ENCODE results near the gene GTPBP4.

The GTPBP4 gene

GRCh38 chr10:949446-949845 is 38.8 kb upstream of the GTPBP4 start:
- DNase-seq (ENCODE audit: insufficient read length, low spot score) (no peak), FAIRE-seq (peak; percentile 85)
- TF ChIP-seq POLR2AphosphoS5 (IDR thresholded peaks at IDR 0.05; ENCODE audit: low read depth, low read length) (no peak), POLR2A (IDR thresholded peaks at IDR 0.05; ENCODE audit: low read depth, low read length) (no peak), SPI1 (IDR thresholded peaks at IDR 0.05; ENCODE audit: low read depth, low read length) (no peak), POU2F2 (IDR thresholded peaks at IDR 0.05; ENCODE audit: low read depth, low read length) (no peak), PAX5 (IDR thresholded peaks at IDR 0.05; ENCODE audit: insufficient read depth, low read length, severe bottlenecking) (no peak), TAF1 (IDR thresholded peaks at IDR 0.05; ENCODE audit: low read depth, low read length) (no peak)

DNA sequence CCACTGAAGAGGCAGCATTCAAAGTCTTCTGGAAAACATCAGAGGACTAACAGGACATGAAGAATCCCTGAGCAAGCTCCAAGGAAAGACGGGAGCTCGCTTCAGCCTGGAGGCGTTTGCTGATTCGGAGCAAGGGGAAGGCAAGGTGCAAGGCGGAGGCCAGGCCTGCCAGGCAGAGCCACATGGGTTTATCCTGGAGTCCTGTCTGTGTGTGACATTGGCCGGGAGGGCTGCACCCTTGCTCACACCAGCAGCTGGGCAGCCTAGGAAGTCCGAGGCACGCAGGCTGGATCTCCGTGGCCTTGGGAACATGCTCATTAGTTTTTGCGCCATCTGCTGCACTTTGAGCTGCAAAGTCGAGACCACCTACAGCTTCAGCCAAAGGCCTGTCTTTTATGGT is 34.4 kb upstream of the GTPBP4 start:
- FAIRE-seq (no peak), DNase-seq (ENCODE audit: insufficient read length, low spot score) (no peak)
- TF ChIP-seq POU2F2 (IDR thresholded peaks at IDR 0.05; ENCODE audit: low read depth, low read length) (no peak), POLR2A (IDR thresholded peaks at IDR 0.05; ENCODE audit: low read depth, low read length) (no peak)

DNA sequence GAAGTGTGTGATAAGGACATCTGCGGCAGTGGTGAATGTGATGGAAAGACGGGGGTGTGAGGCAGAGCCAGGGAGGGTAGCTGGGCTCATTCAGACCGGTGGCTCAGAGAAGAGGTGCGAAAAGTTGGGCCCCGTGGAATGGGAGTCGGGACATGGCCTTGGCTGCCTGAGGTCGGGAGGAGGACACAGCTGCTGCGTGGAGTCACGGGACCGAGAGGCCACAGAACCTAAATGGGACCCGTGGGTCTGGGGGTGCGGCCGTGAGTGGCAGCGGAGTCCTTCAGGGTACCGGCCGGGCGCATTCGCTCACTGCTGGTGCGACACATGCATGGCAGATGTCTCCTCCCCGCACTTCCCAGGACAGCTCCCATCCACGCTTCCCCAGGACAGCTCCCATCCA is 33.8 kb upstream of the GTPBP4 start:
- FAIRE-seq (no peak), DNase-seq (ENCODE audit: insufficient read length, low spot score) (no peak)
- TF ChIP-seq POLR2AphosphoS5 (IDR thresholded peaks at IDR 0.05; ENCODE audit: low read depth, low read length) (no peak), PAX5 (IDR thresholded peaks at IDR 0.05; ENCODE audit: insufficient read depth, low read length, severe bottlenecking) (no peak), SPI1 (IDR thresholded peaks at IDR 0.05; ENCODE audit: low read depth, low read length) (no peak)

GRCh38 chr10:955127-955819 is 33.0 kb upstream of the GTPBP4 start:
- FAIRE-seq (no peak), DNase-seq (ENCODE audit: insufficient read length, low spot score) (no peak)
- TF ChIP-seq POU2F2 (IDR thresholded peaks at IDR 0.05; ENCODE audit: low read depth, low read length): no peak
- TF ChIP-seq SPI1 (IDR thresholded peaks at IDR 0.05; ENCODE audit: low read depth, low read length): no peak
- no peak for TF ChIP-seq TAF1 (IDR thresholded peaks at IDR 0.05; ENCODE audit: low read depth, low read length)
- TF ChIP-seq POLR2A (IDR thresholded peaks at IDR 0.05; ENCODE audit: low read depth, low read length): no peak
- no peak for TF ChIP-seq POLR2AphosphoS5 (IDR thresholded peaks at IDR 0.05; ENCODE audit: low read depth, low read length)
- TF ChIP-seq PAX5 (IDR thresholded peaks at IDR 0.05; ENCODE audit: insufficient read depth, low read length, severe bottlenecking): no peak

DNA sequence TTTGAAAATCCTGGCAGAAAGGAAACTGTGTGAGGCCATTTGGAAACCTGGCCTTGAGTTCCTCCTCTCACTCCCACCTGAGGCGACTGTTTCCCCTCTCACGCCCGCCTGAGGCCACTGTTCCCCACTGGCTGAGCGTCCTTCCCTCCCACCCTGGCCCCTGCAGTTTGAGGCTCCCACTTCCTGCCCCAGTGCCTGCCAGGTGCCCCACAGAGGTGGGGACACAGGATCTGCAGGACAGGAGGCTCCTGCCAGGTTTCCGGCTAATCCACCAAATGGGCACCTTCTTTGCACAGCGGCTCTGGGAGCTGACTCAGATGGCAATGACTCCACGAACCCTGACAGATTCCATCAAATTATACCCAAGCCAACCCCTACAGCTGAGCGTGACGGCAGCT is 32.4 kb upstream of the GTPBP4 start:
- TF ChIP-seq PAX5 (IDR thresholded peaks at IDR 0.05; ENCODE audit: insufficient read depth, low read length, severe bottlenecking) (no peak), TAF1 (IDR thresholded peaks at IDR 0.05; ENCODE audit: low read depth, low read length) (no peak), SPI1 (IDR thresholded peaks at IDR 0.05; ENCODE audit: low read depth, low read length) (no peak), POLR2A (IDR thresholded peaks at IDR 0.05; ENCODE audit: low read depth, low read length) (no peak), POLR2AphosphoS5 (IDR thresholded peaks at IDR 0.05; ENCODE audit: low read depth, low read length) (no peak), POU2F2 (IDR thresholded peaks at IDR 0.05; ENCODE audit: low read depth, low read length) (no peak)
- no peak for DNase-seq (ENCODE audit: insufficient read length, low spot score)
- FAIRE-seq: no peak

GRCh38 chr10:958106-958505 is 30.1 kb upstream of the GTPBP4 start:
- TF ChIP-seq TAF1 (IDR thresholded peaks at IDR 0.05; ENCODE audit: low read depth, low read length) (no peak), SPI1 (IDR thresholded peaks at IDR 0.05; ENCODE audit: low read depth, low read length) (no peak), POU2F2 (IDR thresholded peaks at IDR 0.05; ENCODE audit: low read depth, low read length) (no peak)
- DNase-seq (ENCODE audit: insufficient read length, low spot score) (no peak), FAIRE-seq (no peak)

DNA sequence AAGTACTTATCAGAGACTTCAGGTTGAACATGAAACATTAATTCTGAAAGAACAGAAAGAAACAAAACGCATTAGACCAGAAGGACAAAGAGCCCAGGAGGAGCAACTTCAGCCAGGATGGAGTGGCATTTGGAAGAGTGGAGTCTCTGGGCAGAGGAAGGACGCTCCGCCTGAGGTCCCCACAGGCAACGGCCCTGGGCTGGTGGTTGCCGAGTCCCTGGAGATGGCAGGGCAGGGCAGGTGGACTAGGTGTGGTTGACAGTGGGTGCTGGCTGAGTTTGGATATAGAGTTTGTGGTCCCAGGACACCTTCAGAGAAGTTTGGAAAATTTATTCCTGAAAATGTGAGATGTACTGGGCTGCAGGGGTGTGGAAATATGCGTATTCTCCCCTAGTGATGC is 29.4 kb upstream of the GTPBP4 start:
- TF ChIP-seq POLR2A (IDR thresholded peaks at IDR 0.05; ENCODE audit: low read depth, low read length): no peak
- TF ChIP-seq TAF1 (IDR thresholded peaks at IDR 0.05; ENCODE audit: low read depth, low read length): no peak
- TF ChIP-seq PAX5 (IDR thresholded peaks at IDR 0.05; ENCODE audit: insufficient read depth, low read length, severe bottlenecking): no peak
- no peak for TF ChIP-seq POU2F2 (IDR thresholded peaks at IDR 0.05; ENCODE audit: low read depth, low read length)
- no peak for TF ChIP-seq SPI1 (IDR thresholded peaks at IDR 0.05; ENCODE audit: low read depth, low read length)
- no peak for TF ChIP-seq POLR2AphosphoS5 (IDR thresholded peaks at IDR 0.05; ENCODE audit: low read depth, low read length)
- DNase-seq (ENCODE audit: insufficient read length, low spot score) (no peak), FAIRE-seq (no peak)

- no peak for DNase-seq (ENCODE audit: insufficient read length, low spot score)
- no peak for FAIRE-seq
- TF ChIP-seq POU2F2 (IDR thresholded peaks at IDR 0.05; ENCODE audit: low read depth, low read length) (no peak), POLR2AphosphoS5 (IDR thresholded peaks at IDR 0.05; ENCODE audit: low read depth, low read length) (no peak), PAX5 (IDR thresholded peaks at IDR 0.05; ENCODE audit: insufficient read depth, low read length, severe bottlenecking) (no peak), SPI1 (IDR thresholded peaks at IDR 0.05; ENCODE audit: low read depth, low read length) (no peak), POLR2A (IDR thresholded peaks at IDR 0.05; ENCODE audit: low read depth, low read length) (no peak), TAF1 (IDR thresholded peaks at IDR 0.05; ENCODE audit: low read depth, low read length) (no peak)
Measured at GRCh38 chr10:962342-962741, 25.9 kb upstream of the GTPBP4 start.

DNA sequence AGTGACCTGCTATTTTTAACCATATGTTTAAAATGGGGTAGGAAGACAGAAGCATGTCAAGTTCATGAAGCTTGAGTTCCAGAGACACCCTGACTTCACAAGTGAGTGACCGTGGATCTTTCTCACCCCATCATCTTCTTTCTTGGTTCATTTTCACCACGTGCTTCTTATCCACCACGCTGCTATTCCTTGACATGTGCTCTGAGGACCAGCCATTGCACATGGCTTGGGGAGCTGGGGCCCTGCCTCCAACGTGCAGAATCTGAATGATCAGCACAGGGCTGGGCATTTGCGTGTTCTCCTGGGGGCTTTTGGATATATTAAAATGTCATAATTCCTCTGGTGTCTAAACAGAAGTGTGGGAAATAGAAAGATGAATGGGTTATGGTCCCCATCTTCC is 25.0 kb upstream of the GTPBP4 start:
- no peak for TF ChIP-seq TAF1 (IDR thresholded peaks at IDR 0.05; ENCODE audit: low read depth, low read length)
- no peak for TF ChIP-seq POLR2A (IDR thresholded peaks at IDR 0.05; ENCODE audit: low read depth, low read length)
- no peak for TF ChIP-seq SPI1 (IDR thresholded peaks at IDR 0.05; ENCODE audit: low read depth, low read length)
- TF ChIP-seq POLR2AphosphoS5 (IDR thresholded peaks at IDR 0.05; ENCODE audit: low read depth, low read length): no peak
- no peak for TF ChIP-seq POU2F2 (IDR thresholded peaks at IDR 0.05; ENCODE audit: low read depth, low read length)
- no peak for TF ChIP-seq PAX5 (IDR thresholded peaks at IDR 0.05; ENCODE audit: insufficient read depth, low read length, severe bottlenecking)
- FAIRE-seq: no peak
- no peak for DNase-seq (ENCODE audit: insufficient read length, low spot score)

- no peak for DNase-seq (ENCODE audit: insufficient read length, low spot score)
- no peak for TF ChIP-seq POLR2A (IDR thresholded peaks at IDR 0.05; ENCODE audit: low read depth, low read length)
- no peak for TF ChIP-seq PAX5 (IDR thresholded peaks at IDR 0.05; ENCODE audit: insufficient read depth, low read length, severe bottlenecking)
- no peak for TF ChIP-seq TAF1 (IDR thresholded peaks at IDR 0.05; ENCODE audit: low read depth, low read length)
- TF ChIP-seq SPI1 (IDR thresholded peaks at IDR 0.05; ENCODE audit: low read depth, low read length): no peak
- FAIRE-seq: no peak
Measured at GRCh38 chr10:963655-964054, 24.6 kb upstream of the GTPBP4 start.
